Prostate gland (tissue), 2 donors: Measurements from ENCODE around the gene TFB2M. TPM values are rescaled to one million over a fixed set of nuclear protein-coding genes. Genes with fewer than 3 reads are reported as not detected.

Experiments
- DNase-seq: peaks from one replicate; pipeline ENCODE4 v3.0.0-alpha.2; 2019; ENCODE audit warnings: low spot score
- H3K27ac ChIP-seq, 2 donors: fragments of 200-600 bp; sonication (generic); 2 replicates each; pipeline ENCODE4 v1.5.1; 2017 to 2019
- H3K27me3 ChIP-seq: fragments of 200-600 bp; sonication (generic); replicated peaks from 2 replicates; pipeline ENCODE4 v1.5.1; 2019; ENCODE audit not compliant: insufficient read depth
- H3K36me3 ChIP-seq, 2 donors: fragments of 200-600 bp; sonication (generic); 1 replicate in 1 of 2; 2 replicates in 1 of 2; pipeline versions ENCODE4 v1.5.1 to v1.8.1; 2017 to 2019
- H3K4me1 ChIP-seq: fragments of 200-600 bp; sonication (generic); replicated peaks from 2 replicates; pipeline ENCODE4 v1.5.1; 2019
- H3K4me3 ChIP-seq, 2 donors: fragments of 200-600 bp; sonication (generic); 2 replicates each; pipeline ENCODE4 v1.5.1; 2017 to 2019
- H3K9me3 ChIP-seq: fragments of 200-600 bp; sonication (generic); 2 replicates; pipeline ENCODE4 v1.5.1; 2017
- POLR2A ChIP-seq: fragments of 450-650 bp; IDR thresholded peaks from one replicate; pipeline ENCODE4 v1.6.1; 2016; ENCODE audit warnings: antibody characterized with exemption, mild to moderate bottlenecking
- POLR2AphosphoS5 ChIP-seq: sonication (generic); formaldehyde crosslinking; IDR thresholded peaks from one replicate; pipeline ENCODE4 v1.6.1; 2017; ENCODE audit warnings: antibody characterized with exemption
- WGBS: methylation state at CpG from one replicate; pipeline ENCODE4 v1.1.5; 2018; 5-methylcytosine and 5-hydroxymethylcytosine counted together
- intact Hi-C: fragments of 100-400 bp; cut with DNase I; formaldehyde crosslinking; loops from one replicate; pipeline ENCODE4 v1.14.2; 2022
- total RNA-seq, 2 donors: library from RNA; depleted of rRNA; stranded (reverse); fragments of >200 nt; gene quantifications; one replicate each; pipeline ENCODE4 v1.1.0, GENCODE V29; 2016
- TF ChIP-seq, protein P1 (sequence below), 4 experiments: fragments of 200-600 bp in 2 of 4; fragments of 450-650 bp in 2 of 4; sonication (generic) in 2 of 4; IDR thresholded peaks; 1 replicate in 3 of 4; 2 replicates in 1 of 4; pipeline ENCODE4 v1.5.1; 2016 to 2019; ENCODE audit warnings: antibody characterized with exemption in 4 of 4, mild to moderate bottlenecking in 2 of 4, moderate library complexity in 2 of 4

TFB2M gene
- total RNA-seq, 2 donors from 2014 or later: 10.3 to 15.1 TPM

DNA sequence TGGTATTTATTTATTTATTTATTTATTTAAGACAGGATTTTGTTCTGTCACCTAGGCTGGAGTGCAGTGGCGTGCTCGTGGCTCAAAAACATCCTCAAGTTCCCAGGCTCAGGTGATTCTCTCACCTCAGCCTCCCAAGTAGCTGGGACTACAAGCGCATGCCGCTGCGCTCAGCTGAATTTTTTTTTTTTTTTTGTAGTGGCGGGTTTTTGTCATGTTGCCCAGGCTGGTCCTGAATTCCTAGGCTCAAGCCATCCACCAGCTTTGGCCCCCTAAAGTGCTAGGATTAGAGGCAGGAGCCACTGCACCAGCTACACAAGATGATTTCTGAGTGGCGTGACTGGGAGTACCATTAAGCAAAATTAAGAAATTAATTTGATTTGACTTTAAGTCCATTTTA lies 31.9 kb upstream of the TFB2M start:
- no peaks in the 10 kb centered on the region for H3K36me3 ChIP-seq
- TF ChIP-seq, protein P1, sequence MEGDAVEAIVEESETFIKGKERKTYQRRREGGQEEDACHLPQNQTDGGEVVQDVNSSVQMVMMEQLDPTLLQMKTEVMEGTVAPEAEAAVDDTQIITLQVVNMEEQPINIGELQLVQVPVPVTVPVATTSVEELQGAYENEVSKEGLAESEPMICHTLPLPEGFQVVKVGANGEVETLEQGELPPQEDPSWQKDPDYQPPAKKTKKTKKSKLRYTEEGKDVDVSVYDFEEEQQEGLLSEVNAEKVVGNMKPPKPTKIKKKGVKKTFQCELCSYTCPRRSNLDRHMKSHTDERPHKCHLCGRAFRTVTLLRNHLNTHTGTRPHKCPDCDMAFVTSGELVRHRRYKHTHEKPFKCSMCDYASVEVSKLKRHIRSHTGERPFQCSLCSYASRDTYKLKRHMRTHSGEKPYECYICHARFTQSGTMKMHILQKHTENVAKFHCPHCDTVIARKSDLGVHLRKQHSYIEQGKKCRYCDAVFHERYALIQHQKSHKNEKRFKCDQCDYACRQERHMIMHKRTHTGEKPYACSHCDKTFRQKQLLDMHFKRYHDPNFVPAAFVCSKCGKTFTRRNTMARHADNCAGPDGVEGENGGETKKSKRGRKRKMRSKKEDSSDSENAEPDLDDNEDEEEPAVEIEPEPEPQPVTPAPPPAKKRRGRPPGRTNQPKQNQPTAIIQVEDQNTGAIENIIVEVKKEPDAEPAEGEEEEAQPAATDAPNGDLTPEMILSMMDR (IDR thresholded peaks at IDR 0.05): no peak
- TF ChIP-seq POLR2A (no peak), POLR2AphosphoS5 (no peak)
- WGBS: 95% methylated on average over 7 of the region's 7 CpGs
- no peak overlapping the region for H3K4me3 ChIP-seq
- H3K9me3 ChIP-seq: no peaks in the 10 kb centered on the region
- H3K27me3 ChIP-seq: no peaks in the 10 kb centered on the region
- H3K27ac ChIP-seq: no peak overlapping the region
- intact Hi-C loops: no loop called here
- H3K4me1 ChIP-seq: no peaks in the 10 kb centered on the region
- no peak for DNase-seq

DNA sequence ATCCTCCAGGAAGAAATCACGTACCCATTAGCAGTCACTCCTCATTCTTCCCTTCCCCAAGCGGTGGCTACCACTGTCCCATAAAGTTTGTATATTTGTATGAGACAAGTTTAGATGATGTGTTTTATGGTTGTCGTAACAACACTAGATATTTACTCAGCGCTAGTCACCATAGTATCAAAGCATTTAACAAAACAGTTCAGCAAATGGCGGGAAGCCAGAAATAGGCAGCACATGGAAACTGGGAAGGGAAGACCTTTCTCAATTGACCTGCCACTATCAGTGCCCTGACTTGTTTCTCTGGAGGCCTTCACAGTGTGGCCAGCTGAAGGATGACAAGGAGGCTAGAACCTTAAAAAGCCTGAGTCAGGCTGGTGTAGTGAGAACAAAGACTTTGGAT lies 31.3 kb upstream of the TFB2M start:
- no peaks in the 10 kb centered on the region for H3K36me3 ChIP-seq
- H3K27me3 ChIP-seq: no peaks in the 10 kb centered on the region
- H3K4me3 ChIP-seq: no peak overlapping the region
- no peaks in the 10 kb centered on the region for H3K4me1 ChIP-seq
- intact Hi-C loops: no loop called here
- WGBS: 37% methylated on average over 5 of the region's 5 CpGs
- no peaks in the 10 kb centered on the region for H3K9me3 ChIP-seq
- no peak for TF ChIP-seq POLR2A
- TF ChIP-seq POLR2AphosphoS5: peak; percentile 23
- DNase-seq: no peak
- no peak overlapping the region for H3K27ac ChIP-seq

DNA sequence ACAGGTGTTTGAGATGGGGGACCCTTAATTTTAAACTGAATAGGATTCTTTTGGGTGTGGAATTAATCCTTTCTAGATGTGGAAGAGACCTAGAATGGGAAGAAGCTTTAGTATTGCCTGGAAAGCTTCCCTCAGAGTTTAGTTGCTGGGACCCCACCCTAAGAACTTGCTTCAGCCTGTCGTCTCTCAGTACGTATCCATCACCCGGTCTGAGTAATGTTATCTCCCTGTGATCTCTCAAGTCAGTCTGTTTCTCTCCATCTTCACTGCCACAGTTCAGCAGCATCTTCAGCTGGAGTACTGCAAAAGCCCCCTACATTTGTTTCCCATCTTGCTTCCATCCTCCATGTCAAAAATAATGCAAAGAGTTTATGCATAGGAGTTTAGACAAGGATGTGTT lies 29.1 kb upstream of the TFB2M start:
- Histone ChIP-seq H3K27me3 (no peaks in the 10 kb centered on the region), H3K27ac (no peak overlapping the region), H3K9me3 (no peaks in the 10 kb centered on the region), H3K4me3 (no peak overlapping the region), H3K36me3 (no peaks in the 10 kb centered on the region), H3K4me1 (no peaks in the 10 kb centered on the region)
- DNase-seq: no peak
- TF ChIP-seq, protein P1 (IDR thresholded peaks at IDR 0.05): no peak
- TF ChIP-seq POLR2A (no peak), POLR2AphosphoS5 (no peak)
- intact Hi-C loops: no loop called here
- 69% methylated on average over 3 of the region's 3 CpGs for WGBS

DNA sequence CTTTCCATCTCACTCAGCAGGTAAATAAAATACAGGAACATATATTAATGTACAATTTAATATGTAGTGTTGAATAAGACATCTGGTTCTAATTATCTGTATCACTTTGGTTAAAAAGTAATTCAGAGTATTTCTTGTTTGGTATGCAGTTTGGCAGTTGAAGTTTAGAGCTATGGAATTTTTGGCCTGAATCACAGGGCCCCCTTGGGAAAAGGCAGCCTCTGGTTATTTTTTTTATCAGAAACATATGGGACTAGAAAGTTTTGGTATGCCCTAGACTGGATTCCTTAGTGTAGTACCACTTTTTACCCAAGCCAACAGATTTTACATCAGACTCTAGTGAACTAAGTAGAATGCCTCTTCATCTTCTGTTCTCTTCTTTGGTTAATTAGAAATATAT lies 26.6 kb upstream of the TFB2M start:
- DNase-seq: no peak
- Histone ChIP-seq H3K4me3 (no peak overlapping the region), H3K36me3 (no peaks in the 10 kb centered on the region), H3K9me3 (no peaks in the 10 kb centered on the region), H3K4me1 (no peaks in the 10 kb centered on the region), H3K27ac (no peak overlapping the region), H3K27me3 (no peaks in the 10 kb centered on the region)
- intact Hi-C loops: no loop called here
- TF ChIP-seq POLR2AphosphoS5 (no peak), POLR2A (no peak)
- TF ChIP-seq, protein P1 (IDR thresholded peaks at IDR 0.05): no peak

DNA sequence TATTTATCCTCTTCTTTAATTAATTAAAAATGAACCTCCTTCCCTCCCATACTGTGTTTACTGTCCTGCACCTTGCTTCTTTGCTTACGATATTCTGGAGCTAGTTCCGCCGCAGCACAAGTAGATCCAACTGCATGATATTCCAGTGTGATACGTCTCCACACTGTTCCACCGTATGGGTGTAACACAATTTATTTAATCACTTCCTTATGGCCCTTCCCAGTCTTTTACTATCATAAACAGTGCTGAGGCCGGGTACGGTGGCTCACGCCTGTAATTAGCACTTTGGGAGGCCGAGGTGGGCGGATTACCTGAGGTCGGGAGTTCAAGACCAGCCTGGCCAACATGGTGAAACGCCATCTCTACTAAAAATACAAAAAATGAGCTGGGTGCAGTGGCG lies 25.9 kb upstream of the TFB2M start:
- no peak overlapping the region for H3K4me3 ChIP-seq
- no peaks in the 10 kb centered on the region for H3K27me3 ChIP-seq
- no peaks in the 10 kb centered on the region for H3K9me3 ChIP-seq
- 88% methylated on average over 13 of the region's 13 CpGs for WGBS
- no peaks in the 10 kb centered on the region for H3K36me3 ChIP-seq
- intact Hi-C loops: no loop called here
- H3K4me1 ChIP-seq: peaks cover 4% of the 10 kb centered on the region
- no peak for DNase-seq
- TF ChIP-seq POLR2A (no peak), POLR2AphosphoS5 (no peak)
- TF ChIP-seq, protein P1 (IDR thresholded peaks at IDR 0.05): no peak
- H3K27ac ChIP-seq: no peak overlapping the region
